Activated naive CD4-positive, alpha-beta T cell treated with anti-CD3 and anti-CD28 coated beads, Interleukin-2, amount 50 U/mL, for 72 hours (primary cell): ENCODE measurements around the gene ARHGEF2. TPM values are rescaled to one million over a fixed set of nuclear protein-coding genes. Genes with fewer than 3 reads are reported as not detected.
"Not testable (repeated sequence)": the region's sequence is repeated elsewhere in the genome, so short reads cannot be mapped to it uniquely, and the experiment has no call there.

Experiments used
- ATAC-seq, 2 donors: fragments of 150-1000 bp; cut with Tn5 transposase; 2 replicates each; pipeline ENCODE4 v1.10.0; 2021; ENCODE audit warnings: mild to moderate bottlenecking in 2 of 2, moderate library complexity in 2 of 2
- DNase-seq, 2 donors: peaks; one replicate each; pipeline ENCODE4 v3.0.0; 2021 to 2022; ENCODE audit warnings: low spot score in 2 of 2
- H3K27ac Mint-ChIP-seq, 2 donors: one replicate each; pipeline ENCODE4 v1.8.0; 2022; ENCODE audit warnings: mild to moderate bottlenecking in 2 of 2, mixed read lengths in 2 of 2
- H3K36me3 Mint-ChIP-seq, 2 donors: one replicate each; pipeline ENCODE4 v1.8.0; 2022; ENCODE audit warnings: mixed read lengths in 2 of 2
- H3K9me3 Mint-ChIP-seq, 2 donors: one replicate each; pipeline ENCODE4 v1.8.0; 2022; ENCODE audit warnings: mixed read lengths in 2 of 2
- total RNA-seq, 2 donors: library from RNA; stranded (reverse); gene quantifications; one replicate each; pipeline ENCODE4 v1.2.3, GENCODE V29; 2022

ARHGEF2 gene
- total RNA-seq, 2 donors from 2014 or later = 131 to 238 TPM

DNA sequence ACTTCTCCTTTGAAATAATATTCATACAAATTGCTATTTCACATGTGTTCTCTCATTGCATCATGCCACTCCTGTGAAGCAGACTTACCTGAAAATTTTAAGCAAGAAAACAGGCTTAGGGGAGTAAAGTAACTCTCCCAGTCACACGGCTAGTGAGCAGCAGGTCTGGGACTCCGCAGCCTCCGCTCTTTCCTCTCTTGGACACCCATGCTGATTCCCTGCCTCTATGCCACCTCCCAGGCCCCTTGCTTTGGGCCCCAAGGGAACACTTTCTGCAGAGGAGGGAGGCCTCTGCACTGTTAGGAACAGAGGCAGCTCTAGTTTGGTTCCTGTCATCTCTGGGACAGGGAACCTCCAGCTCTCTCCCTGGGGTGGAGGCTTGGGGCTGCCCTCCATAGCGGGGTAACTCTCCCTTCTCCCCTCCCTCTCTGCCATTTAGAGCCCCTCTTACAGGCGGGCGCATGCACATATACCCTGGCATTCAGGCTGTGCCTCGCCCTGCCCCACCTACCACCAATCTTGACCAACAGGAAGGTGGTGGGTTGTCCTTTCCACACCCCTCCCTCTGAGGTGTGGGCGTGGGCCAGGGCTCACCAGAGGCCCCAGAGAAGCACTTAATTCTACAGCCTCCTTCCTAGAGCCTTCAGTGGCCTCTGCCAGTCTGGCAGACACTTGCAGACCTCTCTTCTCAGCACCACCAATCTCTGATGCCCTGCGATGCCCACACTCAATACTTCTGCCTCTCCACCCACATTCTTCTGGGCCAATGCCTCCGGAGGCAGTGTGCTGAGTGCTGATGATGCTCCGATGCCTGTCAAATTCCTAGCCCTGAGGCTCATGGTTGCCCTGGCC, 37.1 kb downstream of the ARHGEF2 start, which contains the start of gene RXFP4:
TSS of gene RXFP4 (plus strand) at position 646 of the 852 bp plus-strand sequence. CDS start at position 718, 72 bp downstream.
- Mint-ChIP-seq H3K36me3 (peaks cover 5 to 10% of the 10 kb centered on the region in 2 donors), H3K9me3 (no peaks in the 10 kb centered on the region), H3K27ac (peak within 1 kb of the TSS; percentile 90 to 91)
- DNase-seq (no peak), ATAC-seq (peak in 1 of 2 donors; percentile 3)

DNA sequence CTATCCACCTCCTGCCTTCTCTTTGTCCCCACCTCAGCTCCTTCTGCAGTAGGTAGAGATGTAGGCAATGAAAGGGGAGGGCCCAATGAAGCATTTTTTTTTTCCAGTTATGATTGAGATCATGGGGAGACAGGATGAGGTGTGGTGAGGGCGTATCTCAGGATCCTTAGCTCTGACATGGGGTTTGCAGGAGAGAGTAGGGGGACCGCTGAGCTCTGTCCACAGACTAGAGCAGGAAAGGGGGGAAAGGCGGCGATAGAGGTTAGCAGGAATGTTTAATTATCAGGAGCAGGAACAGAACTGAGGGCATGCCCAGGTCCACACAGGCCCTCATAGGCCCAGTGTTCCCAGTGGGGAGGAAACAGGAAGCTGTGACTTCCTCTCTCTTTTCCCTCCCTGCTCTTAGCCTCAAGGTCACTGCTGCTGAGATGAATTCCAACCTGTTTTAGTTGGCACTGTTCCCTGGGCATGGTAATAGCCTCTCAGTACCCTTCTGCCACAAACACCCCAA, 37.8 kb downstream of the ARHGEF2 start:
- peaks cover 0 to 6% of the 10 kb centered on the region in 2 donors for H3K36me3 Mint-ChIP-seq
- peak overlapping the region; percentile 90 to 91 for H3K27ac Mint-ChIP-seq
- ATAC-seq = peak; percentile 42 to 61
- no peak for DNase-seq
- H3K9me3 Mint-ChIP-seq = no peaks in the 10 kb centered on the region

DNA sequence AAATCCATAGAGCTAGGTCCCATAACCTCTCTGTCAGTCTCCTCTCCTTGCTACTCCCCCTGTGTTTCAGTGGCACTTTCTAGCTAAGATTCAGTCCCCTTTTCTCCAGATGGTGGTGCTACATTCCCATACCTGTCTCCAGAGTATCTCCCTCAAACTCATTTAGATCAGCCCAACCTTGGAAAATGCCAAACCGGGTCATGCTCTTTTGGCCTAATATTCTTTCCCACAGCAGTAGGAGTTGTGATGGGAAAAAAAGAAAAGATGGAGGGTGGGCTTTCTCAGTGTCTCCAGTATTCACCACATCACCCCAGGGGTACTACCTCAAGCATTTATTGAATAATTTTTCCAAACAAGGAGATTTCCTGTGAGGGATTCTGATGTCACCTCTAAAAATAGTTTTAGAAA, 40.1 kb downstream of the ARHGEF2 start:
- Mint-ChIP-seq H3K9me3 (no peaks in the 10 kb centered on the region), H3K36me3 (no peaks in the 10 kb centered on the region), H3K27ac (peak overlapping the region; percentile 3 to 50)
- DNase-seq (no peak), ATAC-seq (peak in 1 of 2 donors; percentile 14)

DNA sequence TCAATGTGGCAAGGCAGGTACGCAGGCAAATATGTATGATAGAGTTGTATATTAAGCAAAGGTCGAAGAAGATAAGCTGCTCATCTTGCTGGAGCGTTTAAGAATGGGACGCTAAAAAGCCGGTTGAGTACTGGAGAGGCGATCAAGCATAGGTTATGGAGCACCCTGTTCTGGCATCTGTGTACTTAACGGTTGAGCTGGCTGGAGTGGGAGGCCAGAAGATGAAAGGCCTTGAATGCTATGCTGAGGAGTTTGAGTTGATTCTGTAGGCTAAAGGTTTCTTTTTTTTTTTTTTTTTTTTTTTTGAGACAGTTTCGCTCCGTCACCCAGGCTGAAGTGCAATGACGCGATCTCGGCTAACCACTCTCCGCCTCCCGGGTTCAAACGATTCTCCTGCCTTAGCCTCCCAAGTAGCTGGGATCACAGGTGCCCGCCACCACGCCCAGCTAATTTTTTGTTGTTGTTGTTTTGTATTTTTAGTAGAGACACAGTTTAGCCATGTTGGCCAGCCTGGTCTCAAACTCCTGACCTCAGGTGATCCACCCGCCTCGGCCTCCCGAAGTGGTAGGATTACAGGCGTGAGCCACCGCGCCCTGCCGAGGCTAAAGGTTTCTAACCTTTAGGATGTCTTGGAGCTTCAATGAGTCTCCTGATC, 43.3 kb downstream of the ARHGEF2 start:
- no peak overlapping the region for H3K27ac Mint-ChIP-seq
- no peaks in the 10 kb centered on the region for H3K36me3 Mint-ChIP-seq
- ATAC-seq (no peak), DNase-seq (no peak)
- no peaks in the 10 kb centered on the region for H3K9me3 Mint-ChIP-seq

GRCh38 chr1:155934097-155934935, 44.0 kb downstream of the ARHGEF2 start, which contains the start of gene KHDC4:
KHDC4 (minus strand) TSS chr1:155934413; CDS start chr1:155934373, 40 bp downstream.
- peaks cover 4% of the 10 kb centered on the region in 2 donors for H3K36me3 Mint-ChIP-seq
- no peaks in the 10 kb centered on the region for H3K9me3 Mint-ChIP-seq
- no peak within 1 kb of the TSS for H3K27ac Mint-ChIP-seq
- ATAC-seq (peak; percentile 96 to 98), DNase-seq (peak; percentile 89 to 95)

DNA sequence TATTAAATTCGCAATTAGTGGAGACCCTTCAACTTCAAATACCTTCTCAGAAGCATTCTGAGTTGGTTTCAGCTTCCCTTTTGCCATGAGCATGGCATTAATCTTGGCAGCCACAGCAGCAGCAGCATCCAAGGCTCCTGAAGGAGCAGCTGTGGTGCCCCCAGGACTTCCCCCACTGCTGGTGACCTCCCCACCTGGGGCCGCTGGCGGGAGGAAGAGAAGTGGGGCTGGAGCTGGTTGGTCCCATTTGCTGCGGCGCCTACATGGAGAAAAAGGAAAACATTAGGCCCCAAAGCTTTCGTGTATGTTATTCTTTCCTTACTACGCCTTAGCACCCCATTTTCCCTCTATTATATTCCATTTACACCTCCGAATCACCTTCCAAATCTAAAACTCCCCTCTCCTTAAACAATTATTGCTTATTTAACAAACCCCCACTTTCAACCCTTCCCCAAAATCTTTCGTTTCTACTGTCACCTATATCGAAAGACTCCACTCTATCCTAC, 44.7 kb downstream of the ARHGEF2 start:
- Mint-ChIP-seq H3K36me3 (peaks cover 8 to 9% of the 10 kb centered on the region in 2 donors), H3K9me3 (no peaks in the 10 kb centered on the region), H3K27ac (no peak overlapping the region)
- DNase-seq = no peak
- ATAC-seq = no peak

GRCh38 chr1:155932487-155932886, 45.9 kb downstream of the ARHGEF2 start:
- DNase-seq = no peak
- Mint-ChIP-seq H3K36me3 (peaks cover 8 to 14% of the 10 kb centered on the region in 2 donors), H3K9me3 (no peaks in the 10 kb centered on the region), H3K27ac (no peak overlapping the region)
- no peak for ATAC-seq

DNA sequence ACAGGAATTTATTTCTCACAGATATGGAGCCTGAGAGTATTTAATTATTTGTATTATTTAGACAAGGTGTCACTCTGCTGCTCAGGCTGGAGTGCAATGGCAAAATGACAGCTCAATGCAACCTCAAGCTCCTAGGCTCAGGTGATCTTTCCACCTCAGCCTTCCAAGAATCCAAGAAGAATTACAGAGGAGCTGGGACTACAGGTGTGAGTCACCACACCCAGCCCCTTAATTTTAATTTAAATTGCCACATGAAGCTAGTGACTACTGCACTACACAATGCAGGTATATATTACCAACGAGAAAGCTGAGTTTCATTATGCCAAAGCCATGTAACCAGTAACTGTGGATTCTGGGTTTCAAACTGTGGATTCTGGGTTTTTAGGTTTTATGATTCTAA, 46.3 kb downstream of the ARHGEF2 start:
- no peaks in the 10 kb centered on the region for H3K9me3 Mint-ChIP-seq
- H3K36me3 Mint-ChIP-seq = peaks cover 9 to 17% of the 10 kb centered on the region in 2 donors
- DNase-seq (no peak), ATAC-seq (no peak)
- peak overlapping the region in 1 of 2 donors; percentile 77 for H3K27ac Mint-ChIP-seq

DNA sequence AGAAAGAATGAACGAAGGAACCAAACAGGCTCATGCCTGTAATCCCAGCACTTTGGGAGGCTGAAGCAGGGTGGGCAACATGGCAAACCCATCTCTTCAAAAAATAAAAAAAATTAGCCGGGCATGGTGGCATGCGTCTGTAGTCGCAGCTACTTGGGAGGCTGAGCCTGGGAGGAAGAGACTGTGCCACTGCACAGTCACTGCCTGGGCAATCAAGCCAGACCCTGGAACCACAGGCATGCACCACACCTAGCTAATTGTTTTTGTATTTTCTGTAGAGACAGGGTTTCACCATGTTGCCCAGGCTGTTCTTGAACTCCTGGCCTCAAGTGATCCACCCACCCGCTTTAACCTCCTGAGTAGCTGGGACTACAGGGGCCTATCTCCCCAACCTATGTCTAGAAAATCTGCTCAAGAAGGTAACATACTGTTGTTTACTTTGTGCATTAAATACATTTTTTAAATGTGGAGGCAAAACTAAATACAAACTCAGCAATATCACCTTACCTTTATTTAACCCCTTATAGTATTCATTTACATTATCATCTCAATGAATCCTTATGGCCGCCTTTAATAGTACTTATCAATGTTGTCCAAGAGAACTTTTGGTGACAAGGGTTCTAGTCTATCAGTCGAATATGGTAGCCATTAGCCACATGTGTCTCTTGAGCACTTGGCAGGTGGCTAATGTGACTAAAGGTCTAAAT, 46.9 kb downstream of the ARHGEF2 start:
- Mint-ChIP-seq H3K36me3 (peaks cover 15 to 23% of the 10 kb centered on the region in 2 donors), H3K9me3 (no peaks in the 10 kb centered on the region), H3K27ac (peak overlapping the region in 1 of 2 donors; percentile 97)
- ATAC-seq (no peak), DNase-seq (no peak)

GRCh38 chr1:155930725-155931124, 47.6 kb downstream of the ARHGEF2 start:
- peak overlapping the region in 1 of 2 donors; percentile 97 for H3K27ac Mint-ChIP-seq
- H3K36me3 Mint-ChIP-seq = peaks cover 15 to 30% of the 10 kb centered on the region in 2 donors
- not testable (repeated sequence) for ATAC-seq, H3K9me3 Mint-ChIP-seq, DNase-seq

DNA sequence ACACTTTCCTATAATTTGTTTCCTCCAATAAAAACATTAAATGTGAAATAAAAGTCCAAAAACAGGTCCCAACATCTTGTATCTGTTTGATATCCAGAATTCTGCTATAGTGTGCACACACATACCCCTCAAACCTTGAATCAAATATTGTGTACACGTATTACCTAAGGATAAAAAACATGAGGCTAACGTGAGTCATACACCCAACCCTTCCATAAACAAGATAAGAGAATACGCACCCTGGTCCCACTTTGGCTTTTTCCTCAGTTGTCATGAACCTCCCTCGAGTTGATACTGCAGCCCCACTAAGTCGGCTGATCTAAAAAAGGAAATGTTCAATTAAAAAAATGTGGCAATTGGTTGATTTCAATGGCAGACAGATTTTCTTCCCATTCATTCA, 49.3 kb downstream of the ARHGEF2 start:
- H3K27ac Mint-ChIP-seq = peak overlapping the region in 1 of 2 donors; percentile 20
- peaks cover 15 to 34% of the 10 kb centered on the region in 2 donors for H3K36me3 Mint-ChIP-seq

DNA sequence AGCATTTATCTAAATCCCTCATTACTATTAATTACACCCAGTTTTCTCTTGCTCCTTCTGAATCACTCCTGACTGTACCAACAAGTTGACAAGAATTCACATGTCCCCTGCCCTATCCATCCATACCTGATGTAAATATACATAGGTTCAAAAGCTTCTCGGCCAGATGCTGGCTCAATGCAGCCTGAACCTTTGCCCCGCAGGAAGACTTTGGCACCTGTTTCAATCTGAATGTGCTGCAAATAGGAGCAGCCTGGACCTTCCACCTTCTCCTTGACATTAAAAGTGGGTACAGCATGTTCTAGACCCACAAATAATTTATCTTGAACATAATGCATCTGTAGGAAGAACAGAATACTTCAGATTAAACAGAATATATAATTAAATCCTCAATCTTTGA, 52.8 kb downstream of the ARHGEF2 start:
- Mint-ChIP-seq H3K36me3 (peaks cover 22 to 49% of the 10 kb centered on the region in 2 donors), H3K27ac (peak overlapping the region in 1 of 2 donors; percentile 6), H3K9me3 (no peaks in the 10 kb centered on the region)

More for the DNA sequence above, 49.3 kb downstream of the ARHGEF2 start:
- H3K9me3 Mint-ChIP-seq = no peaks in the 10 kb centered on the region
- ATAC-seq (no peak), DNase-seq (no peak)

GRCh38 chr1:155920717-155921116, 57.6 kb downstream of the ARHGEF2 start:
- no peak for DNase-seq
- ATAC-seq = no peak
- H3K36me3 Mint-ChIP-seq = peaks cover 15 to 19% of the 10 kb centered on the region in 2 donors
- no peaks in the 10 kb centered on the region for H3K9me3 Mint-ChIP-seq
- no peak overlapping the region for H3K27ac Mint-ChIP-seq

More for the DNA sequence above, 52.8 kb downstream of the ARHGEF2 start:
- DNase-seq = no peak
- no peak for ATAC-seq

- ATAC-seq = no peak
- H3K36me3 Mint-ChIP-seq = peaks cover 15% of the 10 kb centered on the region in 2 donors
- H3K27ac Mint-ChIP-seq = peak overlapping the region in 1 of 2 donors; percentile 25
Observed at GRCh38 chr1:155919801-155920200, 58.5 kb downstream of the ARHGEF2 start.

GRCh38 chr1:155918660-155919059, 59.7 kb downstream of the ARHGEF2 start:
- Mint-ChIP-seq H3K9me3 (no peaks in the 10 kb centered on the region), H3K27ac (no peak overlapping the region), H3K36me3 (peaks cover 15 to 19% of the 10 kb centered on the region in 2 donors)
- ATAC-seq = no peak
- no peak for DNase-seq

More at GRCh38 chr1:155919801-155920200, 58.5 kb downstream of the ARHGEF2 start:
- no peak for DNase-seq
- no peaks in the 10 kb centered on the region for H3K9me3 Mint-ChIP-seq
